ENCODE results near the gene SBNO2. TPM values are rescaled to one million over a fixed set of nuclear protein-coding genes. Genes with fewer than 3 reads are reported as not detected.

SBNO2 gene
- total and polyA plus RNA-seq, 2 donors (not counting 1 experiment from before 2014, with no cell fraction given) = 42.8 to 83.3 TPM

- peak overlapping the region; percentile 90 for H3K4me2 ChIP-seq (replicated peaks; ENCODE audit: low read depth, low read length, poor library complexity, severe bottlenecking)
- POLR2A ChIA-PET = interaction anchor here (0.6 to 5.0 kb wide), 11 partner anchors 10 to 170 kb away, joined by 3 to 67 read pairs (median 5); partner anchors contain the start of genes ABCA7, ARHGAP45, CNN2 and WDR18
- H3K9ac ChIP-seq (ENCODE audit: low read length) = no peak overlapping the region
- H3K4me3 Mint-ChIP-seq = peak overlapping the region; percentile 66
- no peaks in the 10 kb centered on the region for H3K9me3 Mint-ChIP-seq (ENCODE audit: insufficient read depth)
- DNase-seq = no peak
- no peak for ATAC-seq (ENCODE audit: low read depth)
- intact Hi-C loops (cut with micrococcal nuclease) = loop anchor here (2.0 kb wide), 1 partner anchor 37 kb away; no protein-coding TSS in a partner anchor
- peak overlapping the region; percentile 91 for H3K27ac Mint-ChIP-seq
- no peaks in the 10 kb centered on the region for H3K27me3 Mint-ChIP-seq
- H4K20me1 ChIP-seq (ENCODE audit: control insufficient read depth, insufficient read depth, low read length, poor library complexity, severe bottlenecking) = peaks cover 67% of the 10 kb centered on the region
- 96% methylated on average over 2 of the region's 4 CpGs for WGBS (ENCODE audit: insufficient coverage)
- H3K27ac ChIP-seq (ENCODE audit: low read length in 2 of 2) = peak overlapping the region; percentile 86 to 87
- H3K36me3 ChIP-seq (replicated peaks in 1 of 2; ENCODE audit: control extremely low read depth in 1 of 2, control insufficient read depth in 1 of 2, extremely low read depth in 1 of 2, insufficient read depth in 2 of 2, low read length in 1 of 2) = peaks cover 0 to 80% of the 10 kb centered on the region in 2 experiments
- H3K79me2 ChIP-seq (ENCODE audit: control insufficient read depth, insufficient read depth, low read length) = peaks cover 77% of the 10 kb centered on the region
- CTCF ChIA-PET = interaction anchor here (1.0 to 6.9 kb wide), 7 partner anchors 9 to 53 kb away, joined by 4 to 56 read pairs (median 8); partner anchors contain the start of genes ABCA7 and ARHGAP45
- peak overlapping the region in 1 of 5 experiments; percentile 26 for H3K4me3 ChIP-seq (ENCODE audit: control extremely low read depth in 1 of 5, extremely low read depth in 1 of 5, insufficient read depth in 1 of 5, low read depth in 2 of 5, low read length in 4 of 5)
- no peaks in the 10 kb centered on the region for H3K9me3 ChIP-seq (ENCODE audit: control extremely low read depth in 1 of 3, control insufficient read depth in 2 of 3, insufficient read depth in 1 of 3, low read length in 2 of 3)
- TF ChIP-seq EZH2 (IDR thresholded peaks at IDR 0.05; ENCODE audit: borderline replicate concordance, insufficient read depth, low read depth, low read length, poor library complexity, severe bottlenecking) (no peak), CTCF (IDR thresholded peaks at IDR 0.05) (no peak)
- H2AFZ ChIP-seq (ENCODE audit: insufficient read depth, low read depth, low read length, poor library complexity, severe bottlenecking) = no peak overlapping the region
- H3K27me3 ChIP-seq (replicated peaks in 1 of 4; ENCODE audit: control extremely low read depth in 1 of 4, control insufficient read depth in 3 of 4, insufficient read depth in 4 of 4, low read length in 3 of 4) = no peaks in the 10 kb centered on the region
- H3K4me1 Mint-ChIP-seq = peaks cover 52% of the 10 kb centered on the region
- peaks cover 60 to 90% of the 10 kb centered on the region in 2 donors for H3K4me1 ChIP-seq (ENCODE audit: control insufficient read depth in 2 of 2, insufficient read depth in 2 of 2, low read length in 2 of 2)
Observed at GRCh38 chr19:1076046-1076386, 98.1 kb downstream of the SBNO2 start.

GRCh38 chr19:1074544-1075283, 99.4 kb downstream of the SBNO2 start:
- Histone ChIP-seq H3K79me2 (ENCODE audit: control insufficient read depth, insufficient read depth, low read length) (peaks cover 77% of the 10 kb centered on the region), H3K4me3 (ENCODE audit: control extremely low read depth in 1 of 5, extremely low read depth in 1 of 5, insufficient read depth in 1 of 5, low read depth in 2 of 5, low read length in 4 of 5) (peak overlapping the region in 1 of 5 experiments; percentile 35), H4K20me1 (ENCODE audit: control insufficient read depth, insufficient read depth, low read length, poor library complexity, severe bottlenecking) (peaks cover 64% of the 10 kb centered on the region), H3K9me3 (ENCODE audit: control extremely low read depth in 1 of 3, control insufficient read depth in 2 of 3, insufficient read depth in 1 of 3, low read length in 2 of 3) (no peaks in the 10 kb centered on the region), H3K36me3 (replicated peaks in 1 of 2; ENCODE audit: control extremely low read depth in 1 of 2, control insufficient read depth in 1 of 2, extremely low read depth in 1 of 2, insufficient read depth in 2 of 2, low read length in 1 of 2) (peaks cover 0 to 77% of the 10 kb centered on the region in 2 experiments), H2AFZ (ENCODE audit: insufficient read depth, low read depth, low read length, poor library complexity, severe bottlenecking) (no peak overlapping the region), H3K4me2 (replicated peaks; ENCODE audit: low read depth, low read length, poor library complexity, severe bottlenecking) (peak overlapping the region; percentile 90), H3K4me1 (ENCODE audit: control insufficient read depth in 2 of 2, insufficient read depth in 2 of 2, low read length in 2 of 2) (peaks cover 65 to 90% of the 10 kb centered on the region in 2 donors), H3K27me3 (replicated peaks in 1 of 4; ENCODE audit: control extremely low read depth in 1 of 4, control insufficient read depth in 3 of 4, insufficient read depth in 4 of 4, low read length in 3 of 4) (no peaks in the 10 kb centered on the region), H3K27ac (ENCODE audit: low read length in 2 of 2) (peak overlapping the region; percentile 7 to 19), H3K9ac (ENCODE audit: low read length) (peak overlapping the region; percentile 56)
- peak; percentile 53 for ATAC-seq (ENCODE audit: low read depth)
- intact Hi-C loops (cut with micrococcal nuclease) = no loop called here
- WGBS (ENCODE audit: insufficient coverage) = 6% methylated on average over 47 of the region's 54 CpGs
- no peaks in the 10 kb centered on the region for H3K9me3 Mint-ChIP-seq (ENCODE audit: insufficient read depth)
- DNase-seq = peak; percentile 93
- TF ChIP-seq CTCF (IDR thresholded peaks at IDR 0.05) (no peak), EZH2 (IDR thresholded peaks at IDR 0.05; ENCODE audit: borderline replicate concordance, insufficient read depth, low read depth, low read length, poor library complexity, severe bottlenecking) (no peak)
- H3K27me3 Mint-ChIP-seq = no peaks in the 10 kb centered on the region
- POLR2A ChIA-PET = interaction anchor here (0.5 to 5.0 kb wide), 22 partner anchors 9 to 1631 kb away, joined by 3 to 67 read pairs (median 6); partner anchors contain the start of genes ABCA7, ARHGAP45, CIRBP and FAM174C
- peak overlapping the region; percentile 66 for H3K4me3 Mint-ChIP-seq
- CTCF ChIA-PET = interaction anchor here (0.6 to 6.9 kb wide), 11 partner anchors 8 to 192 kb away, joined by 3 to 56 read pairs (median 5); partner anchors contain the start of genes ARHGAP45 and WDR18
- H3K27ac Mint-ChIP-seq = peak overlapping the region; percentile 91
- peaks cover 48% of the 10 kb centered on the region for H3K4me1 Mint-ChIP-seq
